Hematopoietic multipotent progenitor cell treated with erythropoietin and hydrocortisone succinate and interleukin-3 and kit ligand, for 8 days (in vitro differentiated cells): ENCODE data around the gene DCTN2.
"Not testable (repeated sequence)": the region's sequence is repeated elsewhere in the genome, so short reads cannot be mapped to it uniquely, and the experiment has no call there.

Source experiments
- DNase-seq: peaks from one replicate; pipeline ENCODE4 v3.0.0-alpha.2; 2015

The DCTN2 gene

DNA sequence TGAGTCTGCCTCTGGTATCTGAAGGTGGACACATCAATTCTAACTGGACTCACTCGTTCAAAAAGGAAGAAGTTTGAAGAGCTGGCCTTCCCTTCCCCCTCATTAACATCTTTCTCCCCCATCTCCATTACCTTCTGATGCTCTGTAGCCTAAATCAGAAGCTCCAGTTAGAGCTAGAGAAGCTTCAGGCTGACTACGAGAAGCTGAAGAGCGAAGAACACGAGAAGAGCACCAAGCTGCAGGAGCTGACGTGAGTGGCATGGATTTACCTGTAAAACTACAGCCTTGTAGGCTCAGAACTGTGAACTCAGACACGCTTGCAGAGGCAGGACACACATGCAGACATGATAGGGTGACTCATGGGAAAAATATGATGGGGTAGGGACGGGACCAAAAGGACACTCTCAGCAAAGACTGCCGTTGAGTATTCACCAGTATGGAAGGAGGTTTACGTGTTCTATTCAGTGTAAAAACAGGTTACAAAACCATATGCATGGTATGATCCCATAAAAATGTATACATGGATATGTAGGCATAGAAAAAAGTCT, 29.7 kb upstream of the DCTN2 start:
- DNase-seq = no peak

DNA sequence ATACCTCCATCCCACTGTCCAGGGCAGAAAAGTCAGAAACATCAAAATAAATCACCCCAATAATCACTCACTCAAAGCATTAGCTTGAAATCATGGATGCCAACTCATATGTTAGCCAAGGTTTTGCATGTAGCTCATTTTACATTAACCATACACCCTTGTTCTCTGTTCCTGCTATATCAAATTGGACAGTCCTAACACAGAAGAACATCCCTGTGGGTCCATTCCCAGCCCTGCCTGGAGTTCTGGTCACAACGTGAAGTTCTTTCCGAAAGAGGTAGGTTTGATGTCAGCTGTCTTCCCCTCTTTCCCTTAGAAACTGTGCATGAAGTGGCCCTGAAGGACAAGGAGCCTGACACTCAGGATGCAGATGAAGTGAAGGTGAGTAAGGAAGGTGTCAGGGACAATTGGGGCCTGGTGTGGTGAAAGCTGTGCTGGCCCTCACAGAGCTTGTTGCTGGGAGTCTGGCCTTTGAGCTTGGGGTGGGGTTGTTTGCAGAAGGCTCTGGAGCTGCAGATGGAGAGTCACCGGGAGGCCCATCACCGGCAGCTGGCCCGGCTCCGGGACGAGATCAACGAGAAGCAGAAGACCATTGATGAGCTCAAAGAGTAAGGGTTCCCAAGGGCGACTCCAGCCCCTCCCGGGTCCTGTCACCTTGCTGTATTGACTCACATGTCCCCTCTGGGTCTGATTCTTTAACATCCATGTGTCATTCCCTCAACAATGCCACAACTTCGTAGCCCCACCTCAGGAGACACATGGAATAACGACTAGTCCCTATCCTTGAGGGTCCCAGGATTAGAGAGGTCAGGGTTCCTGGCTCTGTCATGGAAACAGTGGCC, 29.0 kb upstream of the DCTN2 start:
- no peak for DNase-seq

- no peak for DNase-seq
These were observed 27.8 kb upstream of the DCTN2 start for GRCh38 chr12:57574795-57575194.

- no peak for DNase-seq
These were observed 25.2 kb upstream of the DCTN2 start for GRCh38 chr12:57571926-57572762.

DNA sequence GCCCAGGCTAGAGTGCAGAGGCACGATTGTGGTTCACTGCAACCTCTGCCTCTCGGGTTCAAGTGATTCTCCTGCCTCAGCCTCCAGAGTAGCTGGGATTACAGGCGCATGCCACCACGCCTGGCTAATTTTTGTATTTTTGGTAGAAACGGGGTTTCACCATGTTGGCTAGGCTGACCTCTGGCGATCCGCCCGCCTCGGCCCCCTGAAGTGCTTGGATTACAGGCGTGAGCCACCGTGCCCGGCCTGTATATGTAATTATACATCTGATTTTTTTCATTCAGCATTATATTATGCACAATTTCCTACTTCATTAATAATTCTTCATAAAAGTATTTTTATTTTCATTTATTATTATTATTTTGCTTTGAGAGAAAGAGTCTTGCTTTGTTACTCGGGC, 23.4 kb upstream of the DCTN2 start:
- DNase-seq = not testable (repeated sequence)

GRCh38 chr12:57569858-57570257, 22.9 kb upstream of the DCTN2 start:
- no peak for DNase-seq

- no peak for DNase-seq
These were observed 21.8 kb upstream of the DCTN2 start for GRCh38 chr12:57568838-57569237.

DNA sequence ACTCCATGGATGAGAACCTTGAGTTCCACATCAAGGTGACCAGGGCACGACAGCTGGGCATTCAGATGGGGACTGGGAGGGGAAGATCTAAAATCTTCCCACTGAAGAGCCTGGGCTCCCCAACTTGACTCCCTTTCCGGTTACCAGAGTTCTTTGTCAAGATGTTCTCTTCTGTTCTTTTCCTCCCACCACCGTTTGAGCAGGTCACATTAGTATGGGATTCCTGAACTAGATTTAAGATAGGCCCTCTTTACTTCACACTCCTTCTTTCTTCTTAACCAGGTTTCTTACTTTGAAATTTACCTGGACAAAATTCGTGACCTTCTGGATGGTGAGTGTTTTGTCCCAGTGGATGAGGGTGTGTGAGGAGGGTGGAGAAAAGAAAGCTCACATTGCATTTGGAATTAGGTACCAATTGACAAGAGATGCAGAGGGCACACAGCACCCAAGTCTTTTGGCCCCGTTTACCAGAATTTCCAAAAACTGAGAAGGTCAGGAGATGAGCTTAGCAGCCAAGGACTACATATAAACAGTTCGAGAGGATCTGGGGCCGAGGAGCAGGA, 17.3 kb upstream of the DCTN2 start:
- DNase-seq = no peak

DNA sequence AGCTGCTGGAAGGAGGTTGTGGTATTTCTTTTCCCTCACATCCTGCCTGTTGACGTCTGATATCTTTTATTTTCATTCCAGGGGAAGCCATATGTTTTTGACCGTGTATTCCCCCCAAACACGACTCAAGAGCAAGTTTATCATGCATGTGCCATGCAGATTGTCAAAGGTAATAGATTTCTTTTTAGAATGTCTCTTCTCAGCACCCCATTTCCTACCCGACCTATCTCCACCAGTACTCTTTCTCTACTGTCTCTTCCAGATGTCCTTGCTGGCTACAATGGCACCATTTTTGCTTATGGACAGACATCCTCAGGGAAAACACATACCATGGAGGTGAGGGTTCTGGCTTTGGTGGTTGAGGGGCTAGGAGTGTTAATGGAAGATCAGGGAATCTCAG, 16.4 kb upstream of the DCTN2 start:
- no peak for DNase-seq

GRCh38 chr12:57561117-57561516, 14.1 kb upstream of the DCTN2 start:
- not testable (repeated sequence) for DNase-seq

DNA sequence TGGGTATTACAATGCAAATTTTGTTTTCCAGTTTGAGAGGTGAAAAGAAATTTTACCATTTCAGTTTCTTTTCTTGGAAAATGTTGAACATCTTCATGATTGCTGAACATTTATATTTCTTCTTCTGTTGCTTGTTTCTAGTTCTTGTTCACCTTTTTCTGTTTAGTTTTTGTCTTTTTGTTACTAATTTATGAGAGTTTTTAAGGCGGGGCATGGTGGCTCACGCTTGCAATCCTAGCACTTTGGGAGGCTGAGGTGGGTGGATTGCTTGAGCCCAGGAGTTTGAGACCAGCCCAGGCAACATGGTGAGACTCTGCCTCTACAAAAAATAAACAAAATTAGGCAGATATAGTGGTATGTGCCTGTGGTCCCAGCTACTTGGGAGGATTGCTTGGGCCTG, 13.5 kb upstream of the DCTN2 start:
- DNase-seq = no peak

DNA sequence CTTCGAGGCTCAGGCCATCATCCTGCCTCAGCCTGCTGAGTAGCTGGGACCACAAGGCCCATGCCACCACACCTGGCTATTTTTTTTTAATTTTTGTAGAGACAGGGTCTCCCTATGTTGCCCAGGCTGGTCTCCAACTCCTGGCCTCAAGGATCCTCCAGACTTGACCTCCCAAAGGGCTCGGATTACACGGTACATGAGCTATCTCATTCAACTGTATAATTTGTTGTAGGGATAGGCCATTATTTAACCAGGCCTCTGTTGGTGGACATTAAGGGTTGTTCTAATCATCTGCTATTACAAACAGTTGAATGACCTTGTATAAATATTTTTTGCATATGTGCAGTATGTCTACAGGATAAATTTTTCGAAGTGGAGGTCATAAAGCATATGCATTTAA, 11.9 kb upstream of the DCTN2 start:
- no peak for DNase-seq

DNA sequence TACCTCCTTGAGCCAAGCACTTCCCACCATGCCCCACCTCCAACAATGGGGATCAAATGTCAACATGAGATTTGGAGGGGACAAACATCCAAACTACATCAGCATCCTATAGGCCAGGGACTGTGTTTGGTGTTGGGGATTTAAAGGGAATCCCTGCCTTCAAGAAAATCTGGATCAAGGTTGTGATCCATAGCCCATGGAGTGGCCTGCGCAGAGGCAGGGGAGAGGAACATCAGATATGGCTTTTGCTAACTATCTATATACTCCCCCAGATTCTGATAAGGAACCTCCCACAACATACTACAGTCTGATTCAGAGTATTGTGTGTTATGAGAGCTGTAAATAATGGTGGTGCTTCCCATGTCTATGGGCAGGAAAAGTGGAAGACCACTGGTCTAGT, 7.9 kb upstream of the DCTN2 start:
- no peak for DNase-seq

DNA sequence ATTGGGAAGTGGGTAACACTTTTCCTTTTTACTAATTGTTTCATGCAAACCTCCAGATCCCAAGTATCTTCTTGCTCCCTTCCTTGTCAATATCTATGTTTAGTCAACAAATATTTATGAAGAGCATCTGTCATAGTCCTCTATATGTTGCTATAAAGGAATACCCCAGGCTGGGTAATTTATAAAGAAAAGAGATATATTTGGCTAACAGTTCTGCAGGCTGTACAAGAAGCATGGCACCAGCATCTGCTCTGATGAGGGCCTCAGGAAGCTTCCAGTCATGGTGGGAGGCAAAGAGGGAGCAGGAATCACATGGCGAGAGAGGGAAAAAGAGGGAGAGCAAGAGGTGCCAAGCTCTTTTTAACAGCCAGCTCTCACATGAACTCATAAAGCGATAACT, 7.5 kb upstream of the DCTN2 start:
- no peak for DNase-seq

DNA sequence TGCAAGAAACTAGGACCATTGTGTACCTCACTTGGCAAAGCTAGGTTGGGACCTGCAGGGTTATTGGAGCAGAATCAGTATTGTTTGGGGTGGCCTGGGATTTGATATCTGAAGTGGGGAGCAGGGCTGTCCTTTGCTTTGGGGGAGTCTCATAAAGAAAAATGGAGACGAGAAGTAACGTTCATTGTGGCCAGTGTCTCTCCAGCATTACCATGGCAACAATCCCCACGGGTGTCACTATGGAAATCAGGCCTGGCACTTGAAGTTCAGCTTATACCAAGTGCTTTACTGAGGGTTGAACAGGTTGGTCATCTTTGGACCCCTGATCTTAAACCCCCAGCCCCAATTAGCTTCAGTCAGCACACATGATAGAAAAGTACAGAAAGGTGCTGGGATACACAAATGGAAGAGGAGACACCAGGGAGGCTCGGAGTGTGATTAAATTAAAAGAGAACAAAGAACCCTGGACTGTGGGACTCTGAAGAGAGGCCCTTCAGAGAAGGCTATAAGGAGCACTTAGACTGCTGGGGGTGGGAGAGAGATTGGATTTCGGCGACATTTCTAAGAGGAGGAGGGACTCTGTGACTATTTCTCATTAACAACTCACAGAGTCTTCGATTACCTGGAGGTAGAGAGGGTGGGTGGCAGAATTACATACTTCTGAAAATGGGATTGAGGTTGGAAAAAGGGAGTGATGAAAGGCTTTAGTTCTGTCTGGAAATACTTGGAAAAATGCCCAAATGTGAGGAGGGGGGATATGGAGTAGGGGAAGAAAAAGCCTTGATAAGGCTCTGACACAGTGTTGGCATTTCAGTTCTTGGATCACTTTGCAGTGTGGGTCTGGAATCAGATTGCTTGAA, 6.6 kb upstream of the DCTN2 start:
- DNase-seq = no peak

DNA sequence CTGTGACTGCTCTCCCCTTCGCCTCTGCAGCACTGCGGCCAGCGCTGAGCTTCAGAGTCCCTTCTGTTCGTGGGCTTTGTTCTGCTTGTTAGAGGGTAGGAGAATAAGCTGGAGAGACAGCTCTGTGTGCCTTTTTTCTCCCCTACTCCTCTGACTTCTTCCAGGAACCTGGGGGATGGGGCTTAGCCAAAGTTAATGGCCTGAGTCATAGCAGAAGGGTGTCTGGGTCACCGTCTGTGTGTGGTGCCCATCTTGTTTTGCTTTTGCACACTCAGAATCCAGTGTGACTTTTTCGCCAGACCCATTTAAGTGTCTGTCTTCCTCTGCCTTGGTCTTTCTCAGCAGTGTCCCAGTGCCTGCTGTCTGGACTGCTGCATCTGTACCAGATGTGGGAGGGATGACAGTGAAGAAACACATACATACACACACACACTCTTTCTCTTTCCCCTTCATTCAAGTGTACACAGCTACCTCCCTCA, 5.9 kb upstream of the DCTN2 start:
- peak; percentile 32 for DNase-seq

DNA sequence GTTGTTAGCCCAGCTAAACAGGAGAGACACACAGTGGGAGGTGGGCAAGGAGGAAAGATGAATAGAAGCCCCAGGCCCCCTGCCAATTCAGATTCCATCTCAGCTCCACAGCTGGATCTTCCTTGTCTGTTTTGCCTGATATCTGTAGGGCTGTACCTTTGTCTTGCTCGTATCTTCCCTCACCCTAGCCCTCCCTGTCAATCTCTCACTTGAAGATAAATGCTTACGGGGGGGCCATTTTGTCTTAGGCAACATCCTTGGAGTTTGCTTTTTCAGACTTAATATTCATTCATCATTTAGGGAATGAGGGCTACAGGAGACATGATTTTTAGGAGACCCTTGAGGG, 5.3 kb upstream of the DCTN2 start:
- DNase-seq = peak; percentile 86

DNA sequence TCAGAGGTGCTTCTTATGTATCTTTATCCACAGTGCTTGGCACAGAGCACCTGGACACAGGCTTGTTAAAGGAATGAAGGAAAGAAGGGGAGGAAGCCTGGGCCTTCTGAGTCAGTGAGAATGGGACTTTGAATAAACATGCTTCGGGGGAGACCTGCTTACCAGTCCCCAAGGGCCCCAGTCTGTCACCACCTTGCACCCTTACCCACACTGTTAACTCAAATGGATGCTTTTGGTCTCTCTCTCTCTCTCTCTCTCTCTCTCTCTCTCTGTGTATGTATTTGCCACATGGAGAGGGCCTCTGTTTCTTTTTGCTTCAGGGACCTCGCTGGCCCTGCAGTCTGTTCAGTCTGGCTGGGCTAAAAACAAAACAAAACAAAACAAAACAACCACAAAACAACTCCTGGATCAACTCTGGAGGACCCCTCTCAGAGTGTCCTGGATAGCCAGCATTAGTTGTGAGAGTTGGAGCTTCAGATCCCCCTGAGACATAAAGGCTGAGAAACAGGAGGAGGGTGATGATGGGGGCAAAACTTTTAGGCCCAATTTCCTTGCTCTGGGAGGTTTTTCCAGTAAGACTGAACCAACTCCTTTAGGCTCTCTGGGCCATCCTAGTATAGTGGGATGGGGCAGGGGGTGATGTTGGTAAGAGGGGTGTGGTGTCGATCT, 4.8 kb upstream of the DCTN2 start:
- DNase-seq = no peak

- DNase-seq = peak; percentile 27
These were observed 3.9 kb upstream of the DCTN2 start for GRCh38 chr12:57550641-57551549.

DNA sequence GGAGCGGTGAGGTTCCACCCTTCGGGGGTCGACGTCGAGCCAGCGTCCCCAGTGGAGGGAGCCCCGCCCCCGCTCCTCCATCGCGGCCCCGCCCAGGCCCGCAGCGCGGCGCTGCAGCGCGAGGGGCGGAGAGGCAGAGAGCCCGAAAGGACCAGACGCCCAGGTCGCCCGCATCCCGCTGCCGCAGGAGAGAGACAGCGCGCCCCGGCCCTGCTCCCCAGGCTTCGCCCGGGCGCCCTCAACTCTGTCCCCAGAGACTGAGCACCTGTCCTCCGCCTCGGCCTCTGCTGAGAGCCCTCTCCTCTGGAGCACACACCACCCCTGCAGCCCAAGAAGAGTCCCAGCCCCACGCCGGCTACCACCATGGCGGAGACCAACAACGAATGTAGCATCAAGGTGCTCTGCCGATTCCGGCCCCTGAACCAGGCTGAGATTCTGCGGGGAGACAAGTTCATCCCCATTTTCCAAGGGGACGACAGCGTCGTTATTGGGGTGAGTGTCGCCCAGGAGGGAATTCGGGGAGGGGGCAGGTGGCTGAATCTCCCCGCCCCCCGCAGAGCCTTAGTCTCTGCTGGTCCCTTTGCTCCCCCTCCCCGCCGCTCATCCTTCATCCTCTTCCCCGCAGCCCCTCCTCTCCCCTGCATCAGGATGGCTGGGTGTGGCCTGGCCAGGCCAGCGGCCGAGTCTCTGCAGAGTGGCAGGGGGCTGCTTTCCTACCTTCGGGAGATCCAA, 3.1 kb upstream of the DCTN2 start, which contains the start of gene KIF5A:
TSS of gene KIF5A (plus strand) at position 136 of the 732 bp plus-strand sequence. CDS start at position 364, 228 bp downstream.
- DNase-seq = peak; percentile 49
